ENCODE data around the gene RPRD1B.

The RPRD1B gene

DNA sequence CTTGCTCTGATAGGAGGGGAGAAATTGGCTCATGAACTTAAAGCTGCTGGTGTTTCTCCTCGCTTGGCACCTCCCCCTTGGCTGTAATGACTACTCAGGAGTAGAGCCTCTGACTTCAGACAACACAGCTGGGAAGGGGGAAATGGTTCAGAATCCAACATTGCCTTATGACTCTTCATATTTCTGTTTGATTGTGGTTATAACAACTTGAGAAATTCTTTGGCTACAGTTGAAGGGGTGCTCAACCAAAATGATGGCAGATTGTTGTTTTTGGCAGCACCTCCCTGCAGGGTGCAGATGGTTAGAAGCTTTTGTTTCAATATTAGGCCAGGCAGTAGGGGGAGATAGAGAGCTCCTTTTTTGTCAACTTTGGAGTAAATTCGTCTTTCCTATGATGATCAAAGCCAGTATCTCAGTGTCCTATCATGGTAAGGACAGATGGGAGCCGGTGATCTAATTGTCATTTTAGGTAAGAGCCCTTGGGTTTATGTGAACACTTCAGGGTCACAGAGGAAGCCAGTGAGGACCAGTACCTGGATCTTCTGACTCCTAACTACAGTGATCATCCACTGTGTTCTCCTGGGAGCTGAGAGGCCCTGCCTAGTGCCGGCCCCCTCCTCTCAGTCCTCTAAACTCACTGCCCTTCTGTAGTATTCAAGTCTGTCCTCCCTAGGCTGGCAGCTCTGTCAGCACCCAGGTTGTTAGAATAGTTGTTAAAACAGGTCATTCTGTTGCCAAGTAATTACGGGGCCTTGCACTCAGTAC is 39.9 kb downstream of the RPRD1B start:
- Histone ChIP-seq H3K4me1 (ENCODE audit: control insufficient read depth, insufficient read depth, low read length) (no peaks in the 10 kb centered on the region), H3K36me3 (ENCODE audit: control insufficient read depth, insufficient read depth, low read length) (peaks cover 28% of the 10 kb centered on the region), H3K4me3 (ENCODE audit: insufficient read depth, low read depth, low read length) (no peak overlapping the region), H3K9me3 (ENCODE audit: control insufficient read depth, low read length) (no peaks in the 10 kb centered on the region), H3K27me3 (ENCODE audit: control insufficient read depth, insufficient read depth, low read length, poor library complexity, severe bottlenecking) (no peaks in the 10 kb centered on the region), H3K27ac (ENCODE audit: insufficient read depth, low read depth, low read length, poor library complexity, severe bottlenecking) (peak overlapping the region; percentile 32)
- WGBS, 2 experiments = 69 to 76% methylated on average over 5 of the region's 5 CpGs

DNA sequence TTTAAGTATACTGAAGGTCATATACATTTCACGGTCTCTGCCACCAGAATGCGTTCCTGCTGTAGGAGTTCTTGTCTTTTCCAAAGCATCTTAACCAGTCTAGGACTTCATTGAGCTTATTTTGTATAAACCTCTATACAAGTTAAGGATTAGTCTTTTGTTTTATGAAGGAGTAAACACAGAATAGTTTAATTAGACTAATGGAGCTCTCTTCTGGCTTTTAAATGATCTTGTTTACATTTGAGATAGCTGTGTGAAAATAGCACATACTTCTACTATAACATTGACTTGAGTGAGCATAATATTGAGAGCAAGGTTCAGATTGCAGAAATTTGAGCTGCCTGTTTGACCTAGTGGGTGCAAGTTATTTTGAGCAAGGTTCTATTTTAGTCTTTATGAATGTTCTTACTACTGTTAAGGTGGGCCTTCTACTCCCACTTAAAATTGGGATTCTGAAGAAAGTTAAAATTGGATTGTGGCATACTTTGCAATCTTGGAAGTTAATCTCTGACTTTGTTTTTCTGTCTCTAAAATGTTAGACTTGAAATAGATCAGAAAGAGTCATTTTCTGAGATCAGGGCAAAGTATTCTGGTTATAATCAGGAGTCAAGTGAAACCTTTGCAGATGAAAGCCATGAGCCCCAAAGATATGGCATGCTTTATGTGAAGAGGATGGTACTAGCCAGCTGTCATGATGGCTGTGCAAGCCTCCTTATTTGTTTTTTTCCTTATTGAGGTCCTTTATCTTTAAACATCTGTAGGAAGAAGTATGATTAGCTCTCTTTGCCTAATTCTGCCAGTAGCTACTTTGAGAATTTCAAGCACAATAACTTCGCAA is 41.8 kb downstream of the RPRD1B start:
- no peak overlapping the region for H3K27ac ChIP-seq (ENCODE audit: insufficient read depth, low read depth, low read length, poor library complexity, severe bottlenecking)
- no peaks in the 10 kb centered on the region for H3K4me1 ChIP-seq (ENCODE audit: control insufficient read depth, insufficient read depth, low read length)
- no peaks in the 10 kb centered on the region for H3K27me3 ChIP-seq (ENCODE audit: control insufficient read depth, insufficient read depth, low read length, poor library complexity, severe bottlenecking)
- 95 to 97% methylated on average over 2 to 3 of the region's 3 CpGs for WGBS, 2 experiments
- H3K4me3 ChIP-seq (ENCODE audit: insufficient read depth, low read depth, low read length) = no peak overlapping the region
- H3K9me3 ChIP-seq (ENCODE audit: control insufficient read depth, low read length) = no peaks in the 10 kb centered on the region
- peaks cover 30% of the 10 kb centered on the region for H3K36me3 ChIP-seq (ENCODE audit: control insufficient read depth, insufficient read depth, low read length)

GRCh38 chr20:38076548-38076947 is 43.0 kb downstream of the RPRD1B start:
- H3K9me3 ChIP-seq (ENCODE audit: control insufficient read depth, low read length) = no peaks in the 10 kb centered on the region
- H3K4me1 ChIP-seq (ENCODE audit: control insufficient read depth, insufficient read depth, low read length) = no peaks in the 10 kb centered on the region
- no peak overlapping the region for H3K27ac ChIP-seq (ENCODE audit: insufficient read depth, low read depth, low read length, poor library complexity, severe bottlenecking)
- H3K27me3 ChIP-seq (ENCODE audit: control insufficient read depth, insufficient read depth, low read length, poor library complexity, severe bottlenecking) = no peaks in the 10 kb centered on the region
- no peak overlapping the region for H3K4me3 ChIP-seq (ENCODE audit: insufficient read depth, low read depth, low read length)
- H3K36me3 ChIP-seq (ENCODE audit: control insufficient read depth, insufficient read depth, low read length) = peaks cover 23% of the 10 kb centered on the region

GRCh38 chr20:38078084-38078483 is 44.5 kb downstream of the RPRD1B start:
- WGBS, 2 experiments = 79 to 95% methylated on average over 2 of the region's 2 CpGs
- Histone ChIP-seq H3K4me3 (ENCODE audit: insufficient read depth, low read depth, low read length) (no peak overlapping the region), H3K27me3 (ENCODE audit: control insufficient read depth, insufficient read depth, low read length, poor library complexity, severe bottlenecking) (no peaks in the 10 kb centered on the region), H3K36me3 (ENCODE audit: control insufficient read depth, insufficient read depth, low read length) (peaks cover 23% of the 10 kb centered on the region), H3K9me3 (ENCODE audit: control insufficient read depth, low read length) (no peaks in the 10 kb centered on the region), H3K4me1 (ENCODE audit: control insufficient read depth, insufficient read depth, low read length) (no peaks in the 10 kb centered on the region), H3K27ac (ENCODE audit: insufficient read depth, low read depth, low read length, poor library complexity, severe bottlenecking) (no peak overlapping the region)

GRCh38 chr20:38079353-38079752 is 45.8 kb downstream of the RPRD1B start:
- Histone ChIP-seq H3K4me1 (ENCODE audit: control insufficient read depth, insufficient read depth, low read length) (no peaks in the 10 kb centered on the region), H3K36me3 (ENCODE audit: control insufficient read depth, insufficient read depth, low read length) (peaks cover 23% of the 10 kb centered on the region), H3K9me3 (ENCODE audit: control insufficient read depth, low read length) (no peaks in the 10 kb centered on the region), H3K4me3 (ENCODE audit: insufficient read depth, low read depth, low read length) (no peak overlapping the region), H3K27me3 (ENCODE audit: control insufficient read depth, insufficient read depth, low read length, poor library complexity, severe bottlenecking) (no peaks in the 10 kb centered on the region), H3K27ac (ENCODE audit: insufficient read depth, low read depth, low read length, poor library complexity, severe bottlenecking) (no peak overlapping the region)
- WGBS, 2 experiments = 86 to 97% methylated on average over 3 of the region's 3 CpGs

DNA sequence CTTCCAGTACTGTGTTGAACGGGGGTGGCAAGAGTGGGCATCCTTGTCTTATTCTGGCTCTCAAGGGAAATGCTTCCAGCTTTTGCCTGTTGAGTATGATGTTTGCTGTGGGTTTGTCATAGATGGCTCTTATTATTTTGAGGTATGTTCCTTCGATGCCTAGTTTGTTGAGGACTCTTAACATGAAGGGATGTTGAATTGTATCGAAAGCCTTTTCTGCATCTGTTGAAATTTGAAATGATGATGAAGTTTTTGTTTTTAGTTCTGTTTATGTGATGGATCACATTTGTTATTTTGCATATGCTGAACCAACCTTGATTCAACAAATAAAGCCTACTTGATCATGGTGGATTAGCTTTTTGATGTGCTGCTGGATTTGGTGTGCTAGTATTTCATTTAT is 48.0 kb downstream of the RPRD1B start:
- WGBS, 2 experiments = 68 to 78% methylated on average over 3 of the region's 3 CpGs
- Histone ChIP-seq H3K27me3 (ENCODE audit: control insufficient read depth, insufficient read depth, low read length, poor library complexity, severe bottlenecking) (no peaks in the 10 kb centered on the region), H3K4me1 (ENCODE audit: control insufficient read depth, insufficient read depth, low read length) (no peaks in the 10 kb centered on the region), H3K4me3 (ENCODE audit: insufficient read depth, low read depth, low read length) (no peak overlapping the region), H3K27ac (ENCODE audit: insufficient read depth, low read depth, low read length, poor library complexity, severe bottlenecking) (no peak overlapping the region), H3K9me3 (ENCODE audit: control insufficient read depth, low read length) (no peaks in the 10 kb centered on the region), H3K36me3 (ENCODE audit: control insufficient read depth, insufficient read depth, low read length) (peaks cover 20% of the 10 kb centered on the region)

GRCh38 chr20:38082894-38083293 is 49.3 kb downstream of the RPRD1B start:
- Histone ChIP-seq H3K27me3 (ENCODE audit: control insufficient read depth, insufficient read depth, low read length, poor library complexity, severe bottlenecking) (no peaks in the 10 kb centered on the region), H3K36me3 (ENCODE audit: control insufficient read depth, insufficient read depth, low read length) (peaks cover 11% of the 10 kb centered on the region), H3K4me1 (ENCODE audit: control insufficient read depth, insufficient read depth, low read length) (no peaks in the 10 kb centered on the region), H3K27ac (ENCODE audit: insufficient read depth, low read depth, low read length, poor library complexity, severe bottlenecking) (no peak overlapping the region), H3K9me3 (ENCODE audit: control insufficient read depth, low read length) (no peaks in the 10 kb centered on the region), H3K4me3 (ENCODE audit: insufficient read depth, low read depth, low read length) (no peak overlapping the region)

DNA sequence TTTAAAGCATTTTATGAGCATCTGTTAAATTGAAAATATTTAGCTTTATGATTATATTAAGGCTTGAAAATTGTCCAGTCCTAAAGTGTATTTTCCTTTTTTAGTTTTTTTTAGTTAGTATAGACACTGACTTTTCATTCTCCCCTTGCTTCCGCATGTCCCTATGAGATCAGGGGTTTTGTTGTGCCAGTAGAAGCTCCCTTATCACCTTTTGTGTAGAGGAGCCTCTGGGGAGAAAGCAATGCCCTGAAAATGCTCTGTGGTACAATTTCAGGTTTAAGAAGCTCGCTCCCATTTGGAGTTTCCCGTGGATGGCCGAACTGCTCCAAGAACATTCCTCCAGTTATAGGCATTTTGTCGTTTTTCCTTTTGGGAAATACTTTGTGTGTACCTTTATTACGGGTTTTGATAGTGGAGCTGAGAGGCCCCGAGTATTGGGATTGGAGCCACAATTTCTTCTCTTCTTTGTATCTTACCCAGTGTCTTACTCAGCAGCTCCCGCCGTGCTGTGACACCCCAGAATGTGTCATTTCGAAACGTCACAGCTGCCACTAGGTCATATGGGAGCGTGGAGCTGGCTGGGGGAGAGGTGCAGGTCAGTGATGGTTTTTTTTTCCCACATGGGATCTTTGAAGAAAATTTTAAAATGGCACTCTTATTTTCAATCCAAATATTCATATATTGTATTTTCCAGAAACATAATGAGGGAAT is 49.9 kb downstream of the RPRD1B start:
- Histone ChIP-seq H3K4me1 (ENCODE audit: control insufficient read depth, insufficient read depth, low read length) (no peaks in the 10 kb centered on the region), H3K36me3 (ENCODE audit: control insufficient read depth, insufficient read depth, low read length) (peaks cover 10% of the 10 kb centered on the region), H3K27ac (ENCODE audit: insufficient read depth, low read depth, low read length, poor library complexity, severe bottlenecking) (no peak overlapping the region), H3K9me3 (ENCODE audit: control insufficient read depth, low read length) (no peaks in the 10 kb centered on the region), H3K27me3 (ENCODE audit: control insufficient read depth, insufficient read depth, low read length, poor library complexity, severe bottlenecking) (no peaks in the 10 kb centered on the region), H3K4me3 (ENCODE audit: insufficient read depth, low read depth, low read length) (no peak overlapping the region)
- WGBS, 2 experiments = 95 to 97% methylated on average over 12 of the region's 12 CpGs

DNA sequence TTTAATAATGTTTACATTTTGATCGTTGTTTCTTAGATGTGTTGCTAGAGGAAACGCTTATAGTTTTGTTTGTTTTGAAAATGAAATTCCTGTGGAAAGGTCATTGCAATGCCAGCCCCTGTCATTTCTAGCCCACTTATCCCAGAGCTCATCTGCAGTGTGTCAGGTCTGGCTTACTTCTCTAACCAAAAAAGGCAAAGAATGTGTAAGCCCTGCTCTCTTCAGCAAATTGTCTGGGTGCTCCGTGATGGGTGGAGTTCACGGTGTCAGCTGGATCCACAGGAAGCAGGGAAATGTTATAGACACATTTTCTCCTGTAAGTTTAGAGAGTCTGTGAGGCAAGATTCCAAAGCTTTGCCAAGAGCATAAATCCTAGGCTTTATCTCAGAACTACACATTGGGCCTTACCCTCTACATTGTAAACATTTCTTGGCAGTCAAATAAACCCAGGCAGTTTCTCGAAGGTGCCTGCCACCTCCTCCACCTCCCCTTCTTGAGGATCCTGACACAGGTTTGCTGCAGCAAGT is 50.9 kb downstream of the RPRD1B start:
- Histone ChIP-seq H3K4me3 (ENCODE audit: insufficient read depth, low read depth, low read length) (no peak overlapping the region), H3K4me1 (ENCODE audit: control insufficient read depth, insufficient read depth, low read length) (no peaks in the 10 kb centered on the region), H3K27ac (ENCODE audit: insufficient read depth, low read depth, low read length, poor library complexity, severe bottlenecking) (no peak overlapping the region), H3K36me3 (ENCODE audit: control insufficient read depth, insufficient read depth, low read length) (peaks cover 5% of the 10 kb centered on the region), H3K9me3 (ENCODE audit: control insufficient read depth, low read length) (no peaks in the 10 kb centered on the region), H3K27me3 (ENCODE audit: control insufficient read depth, insufficient read depth, low read length, poor library complexity, severe bottlenecking) (no peaks in the 10 kb centered on the region)
- WGBS, 2 experiments = 91 to 96% methylated on average over 5 of the region's 5 CpGs

DNA sequence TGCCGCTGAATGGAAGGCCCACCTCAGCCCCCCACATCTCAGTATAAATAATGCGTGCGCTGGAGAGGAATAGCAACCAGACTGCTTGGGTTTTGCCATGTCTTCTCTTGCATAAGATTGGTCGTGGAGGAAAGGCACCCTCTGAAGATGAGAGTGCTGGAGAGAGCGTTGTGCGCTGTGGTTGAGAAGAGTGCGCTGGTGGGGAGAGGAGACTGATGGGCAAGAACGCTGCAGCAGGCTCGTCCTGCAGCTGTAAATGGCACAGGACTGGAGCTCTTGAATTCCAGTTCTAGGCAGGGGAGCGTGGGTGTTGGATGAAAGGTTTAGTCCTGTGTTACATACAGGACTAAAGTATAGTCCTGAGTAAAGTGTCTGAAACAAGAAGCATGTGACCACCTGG is 51.5 kb downstream of the RPRD1B start:
- H3K36me3 ChIP-seq (ENCODE audit: control insufficient read depth, insufficient read depth, low read length) = peaks cover 3% of the 10 kb centered on the region
- WGBS, 2 experiments = 92 to 93% methylated on average over 10 of the region's 10 CpGs
- no peaks in the 10 kb centered on the region for H3K27me3 ChIP-seq (ENCODE audit: control insufficient read depth, insufficient read depth, low read length, poor library complexity, severe bottlenecking)
- no peak overlapping the region for H3K27ac ChIP-seq (ENCODE audit: insufficient read depth, low read depth, low read length, poor library complexity, severe bottlenecking)
- no peaks in the 10 kb centered on the region for H3K4me1 ChIP-seq (ENCODE audit: control insufficient read depth, insufficient read depth, low read length)
- no peak overlapping the region for H3K4me3 ChIP-seq (ENCODE audit: insufficient read depth, low read depth, low read length)
- H3K9me3 ChIP-seq (ENCODE audit: control insufficient read depth, low read length) = no peaks in the 10 kb centered on the region
